MCF 10A (cell line): ENCODE measurements around the gene CEACAM16. TPM values are rescaled to one million over a fixed set of nuclear protein-coding genes. Genes with fewer than 3 reads are reported as not detected.

Source experiments
- BruUV-seq: library from RNA; stranded (reverse); fragments of 400-500 nt; replicated peaks from 2 replicates; lab custom pipeline; 2021; lab: Mats Ljungman, UMichigan
- CTCF ChIA-PET: fragments of 300-600 bp; sonication (Branson Sonifier 250); formaldehyde crosslinking; extraction: SDS; loops from one replicate; lab custom pipeline; 2021; ENCODE audit warnings: antibody characterized with exemption, inconsistent platforms; lab: Yijun Ruan, JAX
- POLR2A ChIA-PET: fragments of 300-600, 350-650 bp; sonication (Branson Sonifier 250); formaldehyde crosslinking; extraction: SDS; loops from one replicate; lab custom pipeline; 2020; ENCODE audit warnings: antibody characterized with exemption, inconsistent platforms; lab: Yijun Ruan, JAX
- DNase-seq: peaks from one replicate; pipeline ENCODE4 v3.0.0-alpha.2; 2018; ENCODE audit not compliant: unreplicated experiment
- H3K27ac Mint-ChIP-seq: one replicate; pipeline ENCODE4 v1.8.0; 2022; ENCODE audit warnings: mild to moderate bottlenecking, low read depth, mixed read lengths; ENCODE audit not compliant: unreplicated experiment
- H3K27me3 Mint-ChIP-seq: one replicate; pipeline ENCODE4 v1.8.0; 2022; ENCODE audit warnings: mixed read lengths; ENCODE audit not compliant: insufficient read depth, unreplicated experiment
- H3K36me3 Mint-ChIP-seq: one replicate; pipeline ENCODE4 v1.8.0; 2022; ENCODE audit warnings: mild to moderate bottlenecking, moderate library complexity, mixed read lengths; ENCODE audit not compliant: insufficient read depth, unreplicated experiment
- H3K4me1 Mint-ChIP-seq: one replicate; pipeline ENCODE4 v1.8.0; 2022; ENCODE audit warnings: mixed read lengths; ENCODE audit not compliant: insufficient read depth, unreplicated experiment
- H3K4me3 Mint-ChIP-seq: one replicate; pipeline ENCODE4 v1.8.0; 2022; ENCODE audit warnings: mild to moderate bottlenecking, moderate library complexity, mixed read lengths; ENCODE audit not compliant: unreplicated experiment
- H3K9me3 Mint-ChIP-seq: one replicate; pipeline ENCODE4 v1.8.0; 2022; ENCODE audit warnings: mixed read lengths; ENCODE audit not compliant: unreplicated experiment
- CTCF ChIP-seq: fragments of 200-600 bp; IDR thresholded peaks from one replicate; pipeline ENCODE4 v1.8.0; 2022; ENCODE audit warnings: antibody characterized with exemption, mild to moderate bottlenecking; ENCODE audit not compliant: unreplicated experiment
- intact Hi-C: fragments of 100-400 bp; cut with micrococcal nuclease; formaldehyde crosslinking; loops from 2 replicates; pipeline ENCODE4 v1.14.1; 2022
- microRNA-seq: library from miRNA; unstranded; fragments of <30 nt; microRNA quantifications from one replicate; pipeline ENCODE4 v1.2.0, GENCODE V29; 2022
- total RNA-seq: library from RNA; stranded (reverse); gene quantifications from 2 replicates; pipeline ENCODE4 v1.2.3, GENCODE V29; 2022

The CEACAM16 gene
- total RNA-seq, 1 experiment from 2014 or later = not detected

DNA sequence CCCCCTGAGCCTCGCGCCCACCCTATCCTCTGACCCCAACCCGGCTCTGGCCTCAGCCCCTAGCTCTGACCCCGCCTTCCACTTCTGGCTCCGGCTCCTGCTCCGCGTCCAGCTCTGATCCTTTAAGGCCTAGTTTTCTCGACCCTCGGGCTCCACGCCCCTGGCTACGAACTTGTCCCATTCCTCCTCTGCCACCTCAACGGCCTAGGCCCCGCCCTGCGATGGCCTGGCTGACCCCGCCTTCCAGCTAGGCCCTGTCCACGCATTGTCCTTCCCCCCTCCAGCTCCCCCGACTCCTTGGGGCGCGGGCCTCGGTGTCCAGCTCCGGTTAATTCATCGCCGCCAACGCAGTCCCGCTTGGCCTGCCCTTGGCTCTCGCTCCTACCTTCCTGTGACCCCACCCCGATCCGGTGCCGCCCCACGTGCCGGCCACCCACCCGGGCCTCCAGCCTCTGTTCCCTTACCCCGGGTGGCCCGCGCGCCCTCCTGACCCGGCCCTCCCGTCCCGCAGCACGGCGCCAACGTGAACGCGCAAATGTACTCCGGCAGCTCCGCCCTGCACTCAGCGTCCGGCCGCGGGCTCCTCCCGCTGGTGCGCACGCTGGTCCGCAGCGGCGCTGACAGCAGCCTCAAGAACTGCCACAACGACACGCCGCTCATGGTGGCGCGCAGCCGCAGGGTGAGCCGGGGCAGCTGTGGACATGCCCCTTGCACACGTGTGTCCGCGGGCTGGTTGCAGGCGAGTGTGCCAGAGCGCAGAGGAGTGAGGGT, 59.0 kb downstream of the CEACAM16 start:
- POLR2A ChIA-PET = interaction anchor here (0.8 kb wide), 1 partner anchor 16 kb away, joined by 7 read pairs; no protein-coding TSS in a partner anchor
- CTCF ChIA-PET = interaction anchor here (0.6 to 2.2 kb wide), 5 partner anchors 25 to 302 kb away, joined by 3 to 17 read pairs (median 5); no protein-coding TSS in a partner anchor

GRCh38 chr19:44758596-44758995, 59.6 kb downstream of the CEACAM16 start:
- no peak overlapping the region for H3K4me3 Mint-ChIP-seq
- H3K9me3 Mint-ChIP-seq = no peaks in the 10 kb centered on the region
- no peak for TF ChIP-seq CTCF
- BruUV-seq = no TSS peak
- H3K27ac Mint-ChIP-seq = no peak overlapping the region
- H3K27me3 Mint-ChIP-seq = no peaks in the 10 kb centered on the region
- intact Hi-C loops = no loop called here
- H3K36me3 Mint-ChIP-seq = peaks cover 73% of the 10 kb centered on the region
- CTCF ChIA-PET = interaction anchor here (0.7 to 2.2 kb wide), 3 partner anchors 25 to 36 kb away, joined by 3 to 17 read pairs (median 3); no protein-coding TSS in a partner anchor
- H3K4me1 Mint-ChIP-seq = peaks cover 8% of the 10 kb centered on the region
- POLR2A ChIA-PET = no interaction called here
- no peak for DNase-seq

More for the DNA sequence above, 59.0 kb downstream of the CEACAM16 start:
- intact Hi-C loops = no loop called here
- no peak for DNase-seq
- no peak overlapping the region for H3K4me3 Mint-ChIP-seq
- H3K4me1 Mint-ChIP-seq = peaks cover 14% of the 10 kb centered on the region
- TF ChIP-seq CTCF = no peak
- BruUV-seq = no TSS peak
- H3K36me3 Mint-ChIP-seq = peaks cover 78% of the 10 kb centered on the region
- no peaks in the 10 kb centered on the region for H3K27me3 Mint-ChIP-seq
- no peaks in the 10 kb centered on the region for H3K9me3 Mint-ChIP-seq
- no peak overlapping the region for H3K27ac Mint-ChIP-seq

DNA sequence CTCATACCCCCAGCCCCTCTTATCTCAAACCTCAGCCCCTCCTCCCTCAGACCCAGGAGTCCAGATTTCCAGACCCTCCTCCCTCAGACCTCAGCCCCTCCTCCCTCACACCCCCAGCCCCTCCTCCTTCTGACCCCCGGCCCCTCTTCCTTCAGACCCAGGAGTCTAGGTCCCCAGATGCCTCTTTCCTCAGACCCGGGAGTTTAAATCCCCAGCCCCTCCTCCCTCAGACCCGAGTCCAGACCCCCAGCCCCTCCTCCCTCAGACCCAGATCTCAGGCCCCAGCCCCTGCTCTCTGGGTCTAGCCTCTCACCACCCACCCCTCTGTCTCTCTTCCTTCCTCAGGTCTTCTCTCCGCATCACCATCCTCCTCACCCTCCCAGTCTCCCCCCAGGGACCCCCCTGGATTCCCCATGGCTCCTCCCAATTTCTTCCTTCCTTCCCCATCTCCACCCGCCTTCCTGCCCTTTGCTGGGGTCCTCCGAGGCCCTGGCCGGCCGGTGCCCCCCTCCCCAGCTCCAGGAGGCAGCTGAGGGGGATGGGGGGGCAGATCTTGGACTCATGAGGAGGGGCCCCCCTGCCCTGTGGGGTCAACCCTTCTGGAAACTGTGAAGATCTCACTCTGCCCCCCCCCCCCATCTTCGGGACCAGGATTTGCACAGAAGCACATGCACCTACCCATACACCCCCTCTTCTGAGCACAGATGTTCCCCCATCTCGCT, 60.3 kb downstream of the CEACAM16 start:
- H3K27ac Mint-ChIP-seq = no peak overlapping the region
- ChIA-PET CTCF (interaction anchor here (0.7 to 2.2 kb wide), 3 partner anchors 24 to 36 kb away, joined by 3 to 17 read pairs (median 3); no protein-coding TSS in a partner anchor), POLR2A (no interaction called here)
- TSS peak; percentile 37 for BruUV-seq
- H3K4me3 Mint-ChIP-seq = no peak overlapping the region
- no peak for DNase-seq
- no peaks in the 10 kb centered on the region for H3K9me3 Mint-ChIP-seq
- H3K36me3 Mint-ChIP-seq = peaks cover 66% of the 10 kb centered on the region
- no peak for TF ChIP-seq CTCF
- no peaks in the 10 kb centered on the region for H3K27me3 Mint-ChIP-seq
- intact Hi-C loops = no loop called here
- peaks cover 8% of the 10 kb centered on the region for H3K4me1 Mint-ChIP-seq

Small RNAs within 50 kb of the gene (microRNA-seq; reads per million reads assigned to microRNA genes)
- gene MIR4531 (not detected), gene MIR8085 (not detected)

Other genes starting within 250 kb of the CEACAM16 start
- gene ZNF180, start 198.6 kb upstream of the CEACAM16 start, total RNA-seq = 3.2 and 4.4 TPM in 2 replicates
- gene CEACAM20, start 169.5 kb upstream of the CEACAM16 start, total RNA-seq = not detected in 2 replicates
- not detected in 2 replicates for gene IGSF23, start 85.6 kb upstream of the CEACAM16 start, total RNA-seq
- 140 and 141 TPM in 2 replicates for gene PVR, start 55.2 kb upstream of the CEACAM16 start, total RNA-seq
- 13.2 and 25.6 TPM in 2 replicates for gene CEACAM19, start 27.7 kb upstream of the CEACAM16 start, total RNA-seq
- gene BCL3, start 49.6 kb downstream of the CEACAM16 start, total RNA-seq = 24.4 and 32.1 TPM in 2 replicates
- gene CBLC, start 78.7 kb downstream of the CEACAM16 start, total RNA-seq = 9.6 and 14.6 TPM in 2 replicates
- 2.9 and 5.0 TPM in 2 replicates for gene BCAM, start 110.0 kb downstream of the CEACAM16 start, total RNA-seq
- gene NECTIN2, start 147.1 kb downstream of the CEACAM16 start, total RNA-seq = 46.5 and 56.7 TPM in 2 replicates
- gene TOMM40, start 192.1 kb downstream of the CEACAM16 start, total RNA-seq = 69.7 and 114 TPM in 2 replicates
- gene APOE, start 206.6 kb downstream of the CEACAM16 start, total RNA-seq = 3.3 and 7.0 TPM in 2 replicates
- 1.1 and 2.7 TPM in 2 replicates for gene APOC1, start 215.5 kb downstream of the CEACAM16 start, total RNA-seq
- gene APOC4, start 243.1 kb downstream of the CEACAM16 start, total RNA-seq = not detected in 2 replicates
- not detected in 2 replicates for gene APOC2, start 246.9 kb downstream of the CEACAM16 start, total RNA-seq